GDM1 (cell line): ENCODE measurements around the gene CNN2.

Experiments used
- DNase-seq: peaks from one replicate; lab custom pipeline; 2025; lab: John Stamatoyannopoulos, UW

Gene CNN2

DNA sequence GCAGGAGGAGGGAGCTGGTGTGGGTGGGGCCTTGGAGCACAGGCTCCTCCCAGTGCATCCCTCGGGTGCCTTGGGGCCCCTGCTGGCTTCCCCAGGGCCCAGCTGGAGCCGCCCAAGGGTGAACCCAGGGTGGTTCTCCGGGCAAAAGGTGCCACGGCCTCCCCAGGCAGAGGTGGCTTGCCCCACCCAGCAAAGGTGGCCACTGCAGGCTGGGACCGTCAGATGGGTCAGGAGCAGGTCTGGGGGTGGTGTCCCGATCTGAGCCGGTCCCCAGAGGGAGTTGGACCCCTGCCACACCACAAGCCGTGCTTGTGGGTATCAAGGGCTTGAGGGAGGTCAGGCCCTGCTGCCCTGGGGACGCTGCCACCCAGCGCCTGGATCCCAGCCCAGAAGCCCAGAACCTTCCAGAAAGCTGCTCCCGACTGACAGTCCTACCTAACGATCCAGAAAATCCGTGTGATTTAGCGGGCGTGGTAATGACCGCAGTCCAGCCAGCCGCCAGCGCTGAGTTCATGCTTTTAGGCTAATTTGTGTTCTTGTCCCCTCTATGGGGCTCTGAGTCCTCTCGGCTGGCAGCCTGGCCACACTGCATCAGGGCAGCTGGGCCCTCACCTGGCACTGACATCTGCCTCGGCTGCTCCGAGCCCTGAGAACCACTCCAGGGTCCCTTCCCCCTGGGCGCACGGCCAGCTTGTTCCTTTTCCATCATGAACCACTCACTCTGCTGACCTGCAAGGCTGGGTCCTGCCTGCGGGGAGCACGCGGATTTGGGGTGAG lies 31.2 kb upstream of the CNN2 start:
- DNase-seq = no peak

DNA sequence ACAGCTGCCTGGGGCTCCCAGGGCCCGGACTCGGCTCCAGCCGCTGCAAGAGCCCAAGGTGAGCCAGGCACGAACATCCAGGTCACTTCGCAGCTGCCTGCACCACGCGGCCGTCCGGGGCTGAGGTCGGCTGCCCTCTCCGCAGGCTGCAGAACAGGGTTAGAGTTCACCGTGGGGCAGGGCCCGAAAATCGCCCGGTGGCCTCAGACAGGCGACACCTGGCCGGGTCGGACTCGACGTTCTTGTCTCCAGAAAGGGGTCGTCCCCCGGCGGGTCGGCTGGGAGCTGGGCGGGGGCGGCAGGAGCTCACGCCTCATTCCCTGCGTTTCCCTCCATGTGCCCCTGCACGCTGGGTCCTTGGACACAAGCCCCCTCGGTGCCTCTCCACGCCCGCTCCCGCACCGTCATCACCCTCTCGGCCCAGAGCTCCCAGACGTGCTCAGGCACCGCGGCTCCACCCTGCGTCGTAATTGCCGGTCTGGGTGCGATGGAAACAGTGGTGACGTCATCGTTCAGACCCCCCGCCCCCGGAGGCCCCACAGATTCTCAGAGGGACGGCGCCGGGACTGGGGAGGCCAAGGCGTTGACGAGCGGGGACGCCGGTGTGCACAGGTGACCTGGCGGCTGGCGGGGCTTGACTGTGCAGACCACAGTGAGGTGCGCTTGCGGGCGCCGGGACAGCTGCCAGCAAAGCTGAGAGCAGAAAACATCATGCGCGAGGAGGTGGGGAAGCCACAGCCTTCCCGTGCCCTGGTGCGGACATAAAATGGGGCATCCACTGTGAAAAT lies 30.2 kb upstream of the CNN2 start:
- DNase-seq = no peak

- no peak for DNase-seq
Measured at GRCh38 chr19:998064-998463, 28.3 kb upstream of the CNN2 start.

GRCh38 chr19:999379-999719 lies 27.1 kb upstream of the CNN2 start:
- no peak for DNase-seq

DNA sequence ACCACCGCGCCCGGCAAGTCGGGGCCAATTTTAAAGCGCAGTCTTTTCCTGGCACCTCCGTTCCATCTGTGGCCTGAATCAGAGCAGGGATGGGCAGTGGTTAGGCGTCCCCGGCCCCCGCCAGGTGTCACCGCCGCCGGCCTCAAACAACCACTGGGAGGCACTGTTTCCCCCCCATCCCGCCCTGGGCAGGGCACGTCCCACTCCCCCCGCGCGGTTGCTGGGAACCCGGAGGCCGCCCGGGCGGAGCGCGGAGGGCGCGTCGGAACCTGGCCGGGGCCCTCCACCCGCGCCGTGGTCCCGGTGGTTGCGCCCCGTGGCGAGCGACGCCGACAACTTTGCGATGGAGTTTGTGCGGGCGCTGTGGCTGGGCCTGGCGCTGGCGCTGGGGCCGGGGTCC lies 26.3 kb upstream of the CNN2 start, which contains the start of gene GRIN3B:
Gene GRIN3B, plus strand, starts transcription at position 325 of the 400 bp plus-strand sequence. Its CDS starts 19 bp downstream, at position 344.
- peak; percentile 48 for DNase-seq

- no peak for DNase-seq
Measured at GRCh38 chr19:1000591-1001537, 25.5 kb upstream of the CNN2 start.

- peak; percentile 31 for DNase-seq
Measured at GRCh38 chr19:1001538-1002166, 24.8 kb upstream of the CNN2 start.

- DNase-seq = no peak
Measured at GRCh38 chr19:1002600-1002999, 23.8 kb upstream of the CNN2 start.

- DNase-seq = no peak
Measured at GRCh38 chr19:1003283-1003682, 23.1 kb upstream of the CNN2 start.

- DNase-seq = no peak
Measured at GRCh38 chr19:1004204-1004802, 22.1 kb upstream of the CNN2 start.

DNA sequence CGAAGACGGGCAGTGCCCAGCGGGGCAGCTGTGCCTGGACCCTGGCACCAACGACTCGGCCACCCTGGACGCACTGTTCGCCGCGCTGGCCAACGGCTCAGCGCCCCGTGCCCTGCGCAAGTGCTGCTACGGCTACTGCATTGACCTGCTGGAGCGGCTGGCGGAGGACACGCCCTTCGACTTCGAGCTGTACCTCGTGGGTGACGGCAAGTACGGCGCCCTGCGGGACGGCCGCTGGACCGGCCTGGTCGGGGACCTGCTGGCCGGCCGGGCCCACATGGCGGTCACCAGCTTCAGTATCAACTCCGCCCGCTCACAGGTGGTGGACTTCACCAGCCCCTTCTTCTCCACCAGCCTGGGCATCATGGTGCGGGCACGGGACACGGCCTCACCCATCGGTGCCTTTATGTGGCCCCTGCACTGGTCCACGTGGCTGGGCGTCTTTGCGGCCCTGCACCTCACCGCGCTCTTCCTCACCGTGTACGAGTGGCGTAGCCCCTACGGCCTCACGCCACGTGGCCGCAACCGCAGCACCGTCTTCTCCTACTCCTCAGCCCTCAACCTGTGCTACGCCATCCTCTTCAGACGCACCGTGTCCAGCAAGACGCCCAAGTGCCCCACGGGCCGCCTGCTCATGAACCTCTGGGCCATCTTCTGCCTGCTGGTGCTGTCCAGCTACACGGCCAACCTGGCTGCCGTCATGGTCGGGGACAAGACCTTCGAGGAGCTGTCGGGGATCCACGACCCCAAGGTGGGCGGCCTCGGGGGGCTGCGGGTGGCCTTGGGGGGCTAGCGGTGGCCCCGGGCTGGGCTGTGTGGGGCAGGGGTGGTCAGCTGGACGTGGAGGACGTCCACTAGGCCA lies 21.4 kb upstream of the CNN2 start:
- no peak for DNase-seq

DNA sequence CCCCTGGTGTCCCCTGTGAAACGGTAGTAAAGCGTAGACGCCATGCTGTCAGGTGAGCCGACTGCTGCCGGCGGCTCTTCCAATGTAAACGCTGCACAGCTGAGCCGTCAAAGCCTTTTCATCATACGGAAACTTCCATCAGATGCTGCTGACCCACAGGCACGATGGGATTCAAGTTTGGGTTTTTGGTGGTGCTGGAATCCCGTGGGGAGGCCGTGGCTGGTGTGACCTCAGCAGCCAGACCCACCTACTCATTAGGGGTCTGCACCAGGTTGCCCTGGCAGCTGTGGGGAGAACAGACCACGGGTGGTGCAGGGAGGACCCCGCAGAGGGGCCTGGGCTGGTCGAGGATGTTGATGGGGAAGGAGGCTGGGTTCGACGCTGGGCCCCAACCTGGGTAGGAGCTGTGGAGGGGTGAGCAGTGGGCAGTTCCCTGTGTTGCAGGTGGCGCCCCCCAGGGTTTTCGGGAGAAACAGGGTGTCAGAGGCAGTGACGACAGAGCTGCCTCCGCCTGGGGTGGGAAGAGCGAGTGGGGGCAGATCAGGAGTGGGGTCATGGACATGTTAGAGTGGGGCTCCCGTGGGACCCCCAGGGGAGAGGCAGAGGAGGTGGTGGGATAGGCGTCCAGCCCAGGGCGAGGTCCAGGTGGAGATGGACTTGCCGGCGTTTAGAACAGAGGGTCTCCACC lies 19.6 kb upstream of the CNN2 start:
- no peak for DNase-seq

DNA sequence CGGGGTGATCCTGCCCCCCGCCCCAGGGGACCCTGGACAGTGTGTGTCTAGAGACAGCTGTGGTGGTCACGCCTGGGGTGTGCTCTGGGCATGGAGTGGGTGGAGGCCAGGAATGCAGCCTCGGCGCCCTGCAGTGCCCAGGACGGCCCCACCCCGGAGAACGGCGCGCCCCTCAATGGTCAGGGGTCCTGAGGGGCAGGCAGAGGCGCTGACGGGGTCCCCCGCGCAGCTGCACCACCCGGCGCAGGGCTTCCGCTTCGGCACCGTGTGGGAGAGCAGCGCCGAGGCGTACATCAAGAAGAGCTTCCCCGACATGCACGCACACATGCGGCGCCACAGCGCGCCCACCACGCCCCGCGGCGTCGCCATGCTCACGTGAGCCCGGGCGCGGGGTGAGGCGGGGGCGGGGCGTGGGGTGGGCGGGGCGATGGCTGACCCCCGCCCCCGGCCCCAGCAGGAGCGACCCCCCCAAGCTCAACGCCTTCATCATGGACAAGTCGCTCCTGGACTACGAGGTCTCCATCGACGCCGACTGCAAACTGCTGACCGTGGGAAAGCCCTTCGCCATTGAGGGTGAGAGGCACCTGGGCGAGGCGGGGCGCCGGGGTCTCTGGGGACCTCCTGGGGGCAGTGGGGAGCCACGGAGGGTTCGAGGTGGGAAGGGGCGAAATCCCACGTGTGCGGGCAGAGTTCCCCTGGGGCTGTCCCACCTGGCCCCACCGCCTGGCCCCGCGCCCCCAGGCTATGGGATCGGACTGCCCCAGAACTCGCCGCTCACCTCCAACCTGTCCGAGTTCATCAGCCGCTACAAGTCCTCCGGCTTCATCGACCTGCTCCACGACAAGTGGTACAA lies 18.8 kb upstream of the CNN2 start:
- no peak for DNase-seq

DNA sequence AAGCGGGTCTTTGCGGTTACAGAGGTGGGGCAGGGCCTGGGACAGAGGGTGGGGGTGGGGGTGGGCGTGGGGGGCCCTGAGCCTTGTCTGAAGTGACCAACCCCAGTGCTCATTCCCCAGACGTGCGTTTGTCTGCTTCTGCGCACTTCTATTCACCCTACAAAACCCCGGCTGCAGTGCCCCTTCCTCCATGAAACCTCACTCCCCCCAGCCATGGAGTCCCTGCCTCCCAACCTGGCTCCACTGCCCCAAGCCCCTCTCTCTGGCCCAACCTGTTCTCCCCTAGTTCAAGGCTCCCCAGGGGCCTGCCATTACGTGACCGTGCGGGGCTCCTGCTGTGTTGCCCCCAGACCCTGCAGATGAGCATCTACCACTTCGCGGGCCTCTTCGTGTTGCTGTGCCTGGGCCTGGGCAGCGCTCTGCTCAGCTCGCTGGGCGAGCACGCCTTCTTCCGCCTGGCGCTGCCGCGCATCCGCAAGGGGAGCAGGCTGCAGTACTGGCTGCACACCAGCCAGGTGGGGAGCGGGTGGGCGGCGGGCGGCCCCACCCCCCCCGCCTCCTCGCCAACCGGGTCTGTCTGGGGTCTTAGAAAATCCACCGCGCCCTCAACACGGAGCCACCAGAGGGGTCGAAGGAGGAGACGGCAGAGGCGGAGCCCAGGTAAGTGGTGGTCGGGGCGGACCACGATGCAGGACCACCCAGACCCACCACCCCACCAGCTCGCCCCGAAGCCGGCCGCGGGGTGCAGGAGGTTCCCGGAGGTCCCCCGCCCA lies 18.0 kb upstream of the CNN2 start:
- DNase-seq = no peak

DNA sequence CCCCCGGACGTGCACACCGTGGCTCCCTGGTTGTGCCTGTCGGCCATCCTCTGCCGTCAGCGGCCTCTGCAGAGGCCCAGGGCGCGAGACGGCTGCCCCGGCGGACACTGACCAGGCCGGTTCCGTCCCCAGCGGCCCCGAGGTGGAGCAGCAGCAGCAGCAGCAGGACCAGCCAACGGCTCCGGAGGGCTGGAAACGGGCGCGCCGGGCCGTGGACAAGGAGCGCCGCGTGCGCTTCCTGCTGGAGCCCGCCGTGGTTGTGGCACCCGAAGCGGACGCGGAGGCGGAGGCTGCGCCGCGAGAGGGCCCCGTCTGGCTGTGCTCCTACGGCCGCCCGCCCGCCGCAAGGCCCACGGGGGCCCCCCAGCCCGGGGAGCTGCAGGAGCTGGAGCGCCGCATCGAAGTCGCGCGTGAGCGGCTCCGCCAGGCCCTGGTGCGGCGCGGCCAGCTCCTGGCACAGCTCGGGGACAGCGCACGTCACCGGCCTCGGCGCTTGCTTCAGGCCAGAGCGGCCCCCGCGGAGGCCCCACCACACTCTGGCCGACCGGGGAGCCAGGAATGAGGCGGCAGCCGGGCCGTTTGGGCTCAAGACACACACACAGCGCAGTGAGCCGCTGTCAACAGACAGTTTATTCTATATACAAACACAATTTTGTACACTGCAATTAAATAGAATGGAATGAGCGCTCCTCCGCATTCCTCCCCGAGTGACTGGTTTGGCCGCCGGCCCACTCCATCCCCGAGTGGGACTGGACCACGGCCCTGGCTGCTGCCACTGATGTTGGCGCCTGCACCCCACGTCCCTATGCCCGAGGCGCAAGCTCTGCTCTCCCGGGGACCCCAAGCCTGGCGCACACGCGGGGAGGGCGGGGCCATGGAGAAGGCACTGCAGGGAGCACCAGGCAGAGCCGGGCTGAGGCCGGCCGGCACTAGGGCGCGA lies 17.1 kb upstream of the CNN2 start:
- no peak for DNase-seq

- no peak for DNase-seq
Measured at GRCh38 chr19:1009981-1010538, 16.3 kb upstream of the CNN2 start.
